ENCODE data around the gene CD8A.
A peak's percentile ranks its signal among the peaks of the same experiment; 100 is the strongest.
"Not testable (repeated sequence)": the region's sequence is repeated elsewhere in the genome, so short reads cannot be mapped to it uniquely, and the experiment has no call there.

CD8A gene

DNA sequence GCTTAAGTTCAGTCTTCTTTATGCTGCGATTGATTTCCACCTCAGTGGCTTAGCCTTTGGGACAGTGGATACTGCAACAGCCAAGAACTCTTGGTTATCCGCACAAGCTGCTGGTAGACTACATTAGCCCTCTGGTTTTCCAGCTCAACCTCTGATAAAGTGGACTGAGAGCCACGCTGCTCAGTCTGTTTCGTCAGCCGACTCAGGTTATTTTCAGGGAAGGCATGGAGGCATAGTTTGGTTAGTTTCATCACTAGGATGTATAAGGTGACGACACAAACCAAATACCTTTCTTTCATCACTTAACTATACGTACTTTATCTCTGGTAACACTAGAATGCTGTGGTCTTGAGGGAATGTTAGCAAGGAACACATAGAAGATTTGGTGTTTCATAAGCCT is 14.2 kb downstream of the CD8A start:
- no peak for DNase-seq

- DNase-seq, result no peak
Measured at GRCh38 chr2:86775338-86775737, 15.4 kb downstream of the CD8A start.

DNA sequence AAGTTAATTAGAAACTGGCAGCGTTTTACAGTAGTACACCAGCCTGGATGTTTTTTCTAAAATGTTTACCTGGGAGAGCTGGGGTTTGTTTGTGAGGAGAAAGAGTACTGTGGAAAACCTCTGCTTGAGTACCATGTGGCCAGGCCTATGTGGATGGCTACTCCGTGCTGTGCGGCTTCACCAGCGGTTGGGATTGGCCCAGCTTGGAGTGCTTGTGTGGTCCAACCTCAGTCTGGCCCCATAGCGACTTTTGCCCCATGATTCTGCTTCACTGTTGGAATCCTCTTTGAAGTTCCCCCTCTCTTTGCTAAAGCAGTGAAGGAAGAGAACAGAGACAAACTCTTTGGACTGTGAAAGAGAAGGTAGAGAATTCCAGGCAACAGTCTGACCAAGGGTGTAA is 15.9 kb downstream of the CD8A start:
- DNase-seq, result no peak

DNA sequence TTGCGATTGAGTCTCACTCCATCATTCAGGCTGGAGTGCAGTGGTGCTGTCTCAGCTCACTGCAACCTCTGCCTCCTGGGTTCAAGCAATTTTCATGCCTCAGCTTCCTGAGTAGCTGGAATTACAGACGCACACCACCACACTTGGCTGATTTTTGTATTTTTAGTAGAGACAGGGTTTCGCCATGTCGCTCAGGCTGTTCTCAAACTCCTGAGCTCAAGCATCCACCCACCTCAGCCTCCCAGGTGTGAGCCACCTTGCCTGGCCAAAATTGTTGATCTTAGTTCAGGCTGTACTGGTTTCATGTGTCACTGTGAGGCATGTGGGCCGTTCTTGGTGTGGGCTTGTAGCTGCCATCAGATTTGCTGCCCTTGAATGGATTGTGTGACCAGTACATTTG is 18.1 kb downstream of the CD8A start:
- DNase-seq, result no peak

DNA sequence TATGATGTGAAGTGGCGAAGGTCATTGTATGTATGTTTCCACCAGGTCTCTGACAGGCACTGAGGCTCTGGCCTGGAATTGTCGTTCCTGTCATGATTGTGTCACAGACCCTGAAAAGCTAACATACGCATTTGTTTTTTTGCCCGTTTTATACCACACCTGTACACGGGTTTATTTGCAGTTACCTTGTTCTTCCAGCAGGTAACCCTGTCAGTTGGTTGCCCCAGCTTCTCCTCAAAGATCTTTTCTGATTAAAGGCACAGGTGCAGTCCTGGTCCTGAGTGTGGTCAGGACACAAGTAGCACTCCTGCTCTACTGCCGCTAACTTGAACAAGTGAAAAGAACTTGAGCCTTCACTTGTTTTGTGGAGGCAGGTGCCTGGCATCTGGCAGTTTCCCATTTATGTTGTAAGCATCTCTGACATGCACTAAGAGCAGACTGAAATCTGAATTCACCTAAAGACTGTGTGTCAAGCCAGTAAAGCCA is 19.9 kb downstream of the CD8A start:
- no peak for DNase-seq

- DNase-seq, result no peak
Measured at GRCh38 chr2:86769838-86770237, 20.9 kb downstream of the CD8A start.

DNA sequence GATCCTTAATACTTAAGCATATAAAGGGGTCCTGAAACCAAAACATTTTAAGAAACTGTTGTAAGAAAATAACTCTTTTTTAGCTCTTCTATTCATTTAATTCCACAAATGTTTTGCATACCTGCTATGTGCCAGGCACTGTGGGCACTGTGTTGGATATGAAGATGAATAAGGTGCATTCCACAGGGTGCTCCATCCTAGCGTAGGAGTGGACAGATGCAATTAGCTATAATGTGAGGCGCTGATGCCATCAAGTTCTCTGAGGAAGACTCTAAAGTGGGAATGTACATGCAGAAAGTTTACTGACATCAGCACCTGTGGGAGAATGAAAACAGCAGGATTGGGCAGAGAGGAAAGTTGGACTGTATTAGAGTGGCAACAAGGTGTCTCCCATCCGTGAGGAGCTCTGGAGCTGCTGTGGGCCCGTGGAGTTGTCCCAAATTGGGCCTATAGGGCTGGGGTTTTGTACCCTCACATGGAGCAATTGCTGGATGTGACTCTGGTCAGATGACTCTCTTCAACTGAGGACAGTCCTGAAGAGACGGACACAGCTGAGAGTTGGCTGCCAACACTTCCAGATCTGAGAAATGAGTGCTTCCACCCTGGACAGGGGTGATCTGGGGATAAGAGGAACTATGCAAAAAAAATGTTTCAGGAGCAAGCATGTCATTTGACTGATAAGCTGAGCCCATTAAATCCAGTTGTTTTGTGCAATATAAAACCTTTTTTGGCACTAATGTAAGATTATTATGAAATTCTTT is 22.3 kb downstream of the CD8A start:
- no peak for DNase-seq

- no peak for DNase-seq
Measured at GRCh38 chr2:86765310-86765695, 25.4 kb downstream of the CD8A start.

DNA sequence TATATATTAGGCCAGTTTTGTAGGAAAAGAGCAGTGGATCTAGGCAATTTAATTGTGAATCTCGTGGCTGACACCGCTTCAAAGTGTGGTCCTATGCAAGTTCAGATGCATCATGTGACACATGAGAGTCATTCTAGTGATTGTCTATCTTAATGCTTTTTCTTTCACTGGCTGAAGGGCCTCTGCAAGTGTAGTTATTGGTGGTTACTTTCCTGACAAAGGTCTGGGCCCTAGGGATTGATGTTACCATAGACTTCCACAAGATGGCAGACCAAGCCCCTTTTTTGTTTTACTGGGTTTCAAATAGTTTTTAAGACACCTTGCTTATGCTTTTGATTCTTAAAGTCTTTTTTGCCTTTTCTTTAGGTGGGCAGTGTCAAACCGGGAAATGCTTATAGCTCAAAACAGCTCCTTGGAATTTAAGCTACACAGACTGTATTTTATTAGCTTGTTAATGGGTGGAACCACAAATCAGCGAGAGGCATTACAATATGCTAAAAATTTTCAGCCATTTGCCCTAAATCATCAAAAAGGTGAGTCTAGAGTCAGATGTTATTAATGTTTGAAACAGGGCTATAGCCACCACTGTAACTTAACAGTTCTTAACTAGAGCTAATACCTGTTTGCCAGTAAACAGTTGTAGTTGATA is 25.9 kb downstream of the CD8A start:
- DNase-seq, result peak; percentile 39

- DNase-seq, result no peak
Measured at GRCh38 chr2:86760371-86760770, 30.3 kb downstream of the CD8A start.

- DNase-seq, result no peak
Measured at GRCh38 chr2:86758405-86758804, 32.3 kb downstream of the CD8A start.

- no peak for DNase-seq
Measured at GRCh38 chr2:86753606-86754005, 37.1 kb downstream of the CD8A start.

GRCh38 chr2:86752934-86753333 is 37.8 kb downstream of the CD8A start:
- DNase-seq, result no peak

GRCh38 chr2:86751778-86752177 is 38.9 kb downstream of the CD8A start:
- no peak for DNase-seq

DNA sequence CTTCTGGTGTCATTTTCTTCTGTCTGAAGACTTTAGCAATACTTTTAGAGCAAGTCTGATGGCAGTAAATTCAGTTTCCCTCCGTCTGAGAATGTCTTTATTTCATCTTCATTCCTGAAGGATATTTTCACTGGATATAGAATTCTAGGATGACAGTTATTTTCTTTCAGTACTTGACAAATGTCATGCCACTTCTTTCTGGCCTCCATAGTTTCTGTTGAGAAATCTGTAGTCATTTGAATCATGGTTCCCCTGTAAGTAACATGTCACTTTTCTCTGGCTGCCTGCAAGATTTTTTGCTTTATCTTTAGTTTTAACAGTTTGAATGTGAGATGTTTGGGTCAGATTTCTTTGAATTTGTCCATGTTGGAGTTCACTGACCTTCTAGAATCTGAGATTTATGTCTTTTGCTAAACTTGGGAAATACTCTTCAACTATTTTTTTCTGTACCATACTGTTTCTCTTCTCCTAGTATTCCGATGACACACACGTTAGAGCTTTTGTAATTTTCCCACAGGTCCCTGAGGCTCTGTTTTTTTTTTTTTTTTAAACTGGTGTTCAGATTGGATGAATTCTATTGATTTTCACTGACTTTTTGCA is 40.4 kb downstream of the CD8A start:
- peak; percentile 13 for DNase-seq

DNA sequence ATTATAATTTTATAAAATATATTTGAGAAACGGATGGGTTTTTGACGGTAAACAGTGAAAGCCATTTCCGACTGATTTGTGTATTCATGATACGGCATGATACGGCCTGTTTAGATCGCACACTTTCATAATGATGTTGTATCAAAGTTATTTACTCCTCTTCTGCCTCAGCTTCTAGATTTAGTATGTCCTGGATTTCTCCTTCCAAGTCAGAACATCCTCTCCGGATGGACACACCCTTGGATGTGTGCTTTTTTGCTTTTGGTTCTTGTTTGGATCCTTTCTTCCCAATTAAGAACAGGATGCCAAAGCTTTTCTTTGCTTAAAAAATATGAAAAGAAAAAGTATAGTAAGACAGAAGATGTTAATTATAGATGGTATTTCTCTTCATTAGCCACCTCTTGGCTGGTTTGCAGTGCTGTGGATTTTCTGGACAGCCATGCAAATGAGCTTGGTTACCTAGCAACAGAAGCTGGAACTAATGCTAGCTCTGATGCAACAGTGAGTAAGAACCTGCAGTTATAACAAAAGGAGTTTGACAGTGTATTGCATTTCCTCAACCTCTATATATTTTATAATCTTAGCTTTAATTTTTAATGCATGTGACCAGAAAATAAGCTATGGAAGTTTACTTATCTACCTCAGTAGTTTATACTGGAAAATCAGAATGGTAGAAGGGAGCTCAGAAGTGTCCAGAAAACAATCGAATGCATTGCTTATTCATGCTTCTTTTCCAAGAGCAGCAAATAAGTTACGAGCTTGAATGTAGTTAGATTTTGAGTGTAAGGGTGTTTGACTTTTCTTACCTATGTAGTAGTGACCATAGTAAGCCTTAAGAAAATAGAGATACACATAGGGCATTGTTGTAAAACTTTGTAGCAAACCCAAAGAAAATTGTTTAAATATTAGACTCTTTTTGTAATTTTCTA is 42.7 kb downstream of the CD8A start:
- peak; percentile 91 for DNase-seq

DNA sequence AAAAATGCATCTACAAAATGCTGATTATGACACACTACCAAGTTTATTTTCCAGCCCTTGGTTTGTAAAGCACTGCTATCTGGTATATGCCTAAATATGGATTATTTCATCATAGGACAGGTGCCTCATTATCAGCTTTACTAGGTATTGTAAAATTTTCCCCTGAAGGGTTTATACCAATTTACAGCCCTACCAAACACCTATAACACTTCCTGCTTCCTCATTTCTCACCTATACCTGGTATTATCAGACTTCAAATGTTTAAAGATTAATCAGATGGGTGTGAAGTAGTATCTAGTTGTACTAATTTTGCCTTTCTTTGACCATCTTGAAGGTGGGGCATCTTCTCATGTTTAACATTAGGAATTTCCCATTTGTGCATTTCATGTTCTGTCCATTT is 43.8 kb downstream of the CD8A start:
- no peak for DNase-seq

- no peak for DNase-seq
Measured at GRCh38 chr2:86744152-86744551, 46.6 kb downstream of the CD8A start.

- DNase-seq, result not testable (repeated sequence)
Measured at GRCh38 chr2:86741889-86742498, 48.7 kb downstream of the CD8A start.

DNA sequence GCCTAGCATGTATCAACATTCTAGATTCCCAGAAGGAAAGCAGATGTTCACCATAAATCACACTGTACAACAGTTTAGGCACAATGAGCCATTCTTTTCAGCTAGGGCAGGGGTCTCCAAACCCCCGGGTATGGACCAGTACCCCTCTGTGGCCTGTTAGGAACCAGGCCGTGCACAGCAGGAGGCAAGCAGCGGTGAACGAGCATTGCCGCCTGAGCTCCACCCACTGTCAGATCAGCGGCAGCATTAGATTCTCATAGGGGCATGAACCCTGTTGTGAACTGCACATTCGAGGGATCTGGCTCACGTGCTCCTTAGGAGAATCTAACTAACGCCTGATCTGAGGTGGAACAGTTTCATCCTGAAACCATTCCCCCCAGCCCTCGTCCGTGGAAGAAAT is 50.8 kb downstream of the CD8A start:
- DNase-seq, result not testable (repeated sequence)

- DNase-seq, result not testable (repeated sequence)
Measured at GRCh38 chr2:86739485-86739884, 51.2 kb downstream of the CD8A start.

DNA sequence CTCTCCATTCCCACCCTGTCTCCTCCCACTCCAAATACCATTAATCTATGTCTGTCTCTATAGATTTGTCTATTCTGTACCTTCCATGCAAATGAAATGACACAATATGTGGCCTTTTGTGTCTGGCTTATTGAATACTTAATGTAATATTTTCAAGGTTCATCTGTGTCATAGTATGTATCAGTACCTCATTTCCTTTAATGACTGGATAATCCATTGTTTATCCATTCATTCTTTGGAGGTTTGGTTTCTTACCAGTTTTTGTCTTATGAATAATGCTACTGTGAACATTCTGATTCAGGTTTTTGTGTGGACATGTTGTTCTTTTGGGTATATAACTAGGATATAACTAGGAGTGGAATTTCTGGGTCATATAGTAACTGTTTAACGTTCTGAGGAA is 55.8 kb downstream of the CD8A start:
- DNase-seq, result peak; percentile 13
